Measurements from ENCODE around the gene NCOA4. TPM values are rescaled to one million over a fixed set of nuclear protein-coding genes. Genes with fewer than 3 reads are reported as not detected.
"Not testable (repeated sequence)": the region's sequence is repeated elsewhere in the genome, so short reads cannot be mapped to it uniquely, and the experiment has no call there.

NCOA4 gene
- total RNA-seq, 1 donor from 2014 or later: 94.9 TPM

- CTCF ChIA-PET: no interaction called here
- POLR2A ChIA-PET: no interaction called here
- DNase-seq: no peak
- intact Hi-C loops (cut with micrococcal nuclease): no loop called here
- Mint-ChIP-seq H3K4me1 (no peaks in the 10 kb centered on the region), H3K36me3 (ENCODE audit: low read depth) (no peaks in the 10 kb centered on the region), H3K27me3 (peaks cover 6% of the 10 kb centered on the region), H3K27ac (no peak overlapping the region), H3K4me3 (no peak overlapping the region), H3K9me3 (no peaks in the 10 kb centered on the region)
- TF ChIP-seq CTCF (IDR thresholded peaks at IDR 0.05): no peak
- no peak for ATAC-seq (ENCODE audit: low read depth)
These were observed 20.7 kb upstream of the NCOA4 start for GRCh38 chr10:46050941-46051623.

- H3K27ac Mint-ChIP-seq; ATAC-seq (ENCODE audit: low read depth); intact Hi-C loops (cut with micrococcal nuclease); H3K9me3 Mint-ChIP-seq; H3K27me3 Mint-ChIP-seq; POLR2A ChIA-PET; CTCF ChIA-PET; DNase-seq; H3K4me1 Mint-ChIP-seq; H3K4me3 Mint-ChIP-seq; H3K36me3 Mint-ChIP-seq (ENCODE audit: low read depth): not testable (repeated sequence)
These were observed 19.0 kb upstream of the NCOA4 start for GRCh38 chr10:46049497-46049831.

- Mint-ChIP-seq H3K27me3 (peaks cover 6% of the 10 kb centered on the region), H3K4me3 (no peak overlapping the region), H3K36me3 (ENCODE audit: low read depth) (no peaks in the 10 kb centered on the region), H3K9me3 (no peaks in the 10 kb centered on the region), H3K27ac (no peak overlapping the region), H3K4me1 (no peaks in the 10 kb centered on the region)
- ATAC-seq (ENCODE audit: low read depth): no peak
- CTCF ChIA-PET: no interaction called here
- no peak for DNase-seq
- intact Hi-C loops (cut with micrococcal nuclease): no loop called here
- POLR2A ChIA-PET: no interaction called here
- TF ChIP-seq CTCF (IDR thresholded peaks at IDR 0.05): no peak
These were observed 17.7 kb upstream of the NCOA4 start for GRCh38 chr10:46048152-46048551.

GRCh38 chr10:46046261-46046660 lies 15.8 kb upstream of the NCOA4 start, which contains the start of gene MSMB:
Gene MSMB, minus strand, starts transcription at chr10:46046269. Its CDS starts 32 bp downstream, at chr10:46046237.
- DNase-seq: no peak
- H3K27me3 Mint-ChIP-seq: no peaks in the 10 kb centered on the region
- H3K4me1 Mint-ChIP-seq: no peaks in the 10 kb centered on the region
- H3K9me3 Mint-ChIP-seq: no peaks in the 10 kb centered on the region
- H3K4me3 Mint-ChIP-seq: no peak within 1 kb of the TSS
- no peaks in the 10 kb centered on the region for H3K36me3 Mint-ChIP-seq (ENCODE audit: low read depth)
- no peak for ATAC-seq (ENCODE audit: low read depth)
- no peak for TF ChIP-seq CTCF (IDR thresholded peaks at IDR 0.05)
- intact Hi-C loops (cut with micrococcal nuclease): no loop called here
- H3K27ac Mint-ChIP-seq: no peak within 1 kb of the TSS
- ChIA-PET CTCF (no interaction called here), POLR2A (no interaction called here)

GRCh38 chr10:46042527-46042926 lies 12.1 kb upstream of the NCOA4 start:
- no peak for ATAC-seq (ENCODE audit: low read depth)
- ChIA-PET CTCF (no interaction called here), POLR2A (no interaction called here)
- intact Hi-C loops (cut with micrococcal nuclease): no loop called here
- Mint-ChIP-seq H3K36me3 (ENCODE audit: low read depth) (no peaks in the 10 kb centered on the region), H3K27me3 (no peaks in the 10 kb centered on the region), H3K4me1 (no peaks in the 10 kb centered on the region), H3K9me3 (no peaks in the 10 kb centered on the region), H3K4me3 (no peak overlapping the region), H3K27ac (no peak overlapping the region)
- DNase-seq: no peak
- TF ChIP-seq CTCF (IDR thresholded peaks at IDR 0.05): no peak

- no peak overlapping the region for H3K4me3 Mint-ChIP-seq
- intact Hi-C loops (cut with micrococcal nuclease): no loop called here
- no peak for ATAC-seq (ENCODE audit: low read depth)
- TF ChIP-seq CTCF (IDR thresholded peaks at IDR 0.05): no peak
- H3K4me1 Mint-ChIP-seq: no peaks in the 10 kb centered on the region
- CTCF ChIA-PET: no interaction called here
- no peak overlapping the region for H3K27ac Mint-ChIP-seq
- H3K36me3 Mint-ChIP-seq (ENCODE audit: low read depth): no peaks in the 10 kb centered on the region
- DNase-seq: no peak
- H3K9me3 Mint-ChIP-seq: no peaks in the 10 kb centered on the region
- POLR2A ChIA-PET: no interaction called here
- no peaks in the 10 kb centered on the region for H3K27me3 Mint-ChIP-seq
These were observed 9.6 kb upstream of the NCOA4 start for GRCh38 chr10:46040004-46040403.
